DMS153 (cell line): ENCODE data around the gene CX3CL1.
"Not testable (repeated sequence)": the region's sequence is repeated elsewhere in the genome, so short reads cannot be mapped to it uniquely, and the experiment has no call there.

Experiments
- DNase-seq: peaks from one replicate; lab custom pipeline; 2025; lab: John Stamatoyannopoulos, UW

CX3CL1 gene

DNA sequence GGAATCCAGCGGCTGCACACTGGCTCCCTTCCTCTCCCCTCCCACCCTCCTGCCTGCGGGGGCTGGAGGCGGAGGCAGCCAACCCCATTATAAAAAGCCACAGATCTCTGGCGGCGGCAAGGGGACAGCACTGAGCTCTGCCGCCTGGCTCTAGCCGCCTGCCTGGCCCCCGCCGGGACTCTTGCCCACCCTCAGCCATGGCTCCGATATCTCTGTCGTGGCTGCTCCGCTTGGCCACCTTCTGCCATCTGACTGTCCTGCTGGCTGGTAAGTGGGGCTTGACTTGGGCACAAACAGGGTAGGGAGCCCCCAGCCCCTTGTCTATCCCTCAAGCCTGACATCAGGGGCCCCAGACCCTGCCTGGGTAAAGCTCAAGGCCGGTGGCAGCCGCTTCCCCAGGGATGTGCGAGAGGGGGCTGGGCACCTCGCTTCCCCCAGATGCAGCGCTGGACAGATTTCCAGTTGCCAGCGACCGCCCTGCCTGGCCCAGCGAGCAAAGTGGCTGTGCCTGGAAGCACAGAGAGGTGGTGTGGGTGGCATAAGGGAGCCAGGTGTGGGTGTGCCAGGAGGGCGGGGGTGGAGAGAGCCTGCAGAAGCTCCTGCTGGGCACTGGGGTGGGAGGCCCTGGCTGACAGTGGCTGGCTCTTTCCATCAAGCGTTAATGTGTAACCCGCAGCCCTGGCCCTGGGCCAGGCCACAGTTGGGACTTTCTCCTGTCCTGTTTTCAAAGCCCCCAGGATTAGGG, at the start of gene CX3CL1:
Gene CX3CL1 (plus strand): TSS at position 119 of the 745 bp plus-strand sequence. CDS start 79 bp downstream, at position 198.
- DNase-seq, result no peak

DNA sequence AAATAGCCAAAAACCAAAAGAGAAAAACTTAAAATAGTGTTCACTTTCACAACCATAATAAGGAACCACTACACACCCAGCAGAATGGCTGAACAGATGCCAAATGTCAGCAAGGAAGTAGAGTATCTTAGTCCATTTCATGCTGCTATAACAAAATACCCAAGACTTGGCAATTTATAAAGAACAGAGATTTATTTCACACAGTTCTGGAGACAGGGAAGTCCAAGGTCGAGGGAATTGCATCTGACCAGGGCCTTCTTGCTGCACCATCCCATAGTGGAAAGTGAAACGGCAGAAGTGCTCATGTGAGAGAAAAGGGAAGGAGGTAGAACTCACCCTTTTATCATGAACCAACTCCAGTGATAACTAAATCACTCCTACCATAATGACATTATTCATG, 47.5 kb upstream of the CX3CL1 start:
- no peak for DNase-seq

DNA sequence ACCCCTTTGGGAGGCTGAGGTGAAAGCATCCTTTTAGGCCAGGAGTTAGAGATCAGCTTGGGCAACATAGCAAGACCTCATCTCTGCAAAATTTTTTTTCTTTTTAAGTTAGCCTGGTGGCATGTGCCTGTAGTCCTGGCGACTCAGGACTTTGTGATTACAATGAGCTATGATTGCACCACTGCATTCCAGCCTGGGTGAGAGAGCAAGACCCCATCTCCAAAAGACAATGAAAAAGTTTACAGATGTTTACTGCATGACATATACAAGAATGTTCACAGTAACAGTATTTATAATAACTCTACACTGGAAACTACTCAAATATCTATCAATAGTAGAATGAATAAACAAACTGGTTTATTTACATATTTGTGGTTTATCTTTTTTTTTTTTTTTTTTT, 46.8 kb upstream of the CX3CL1 start:
- DNase-seq, result no peak

DNA sequence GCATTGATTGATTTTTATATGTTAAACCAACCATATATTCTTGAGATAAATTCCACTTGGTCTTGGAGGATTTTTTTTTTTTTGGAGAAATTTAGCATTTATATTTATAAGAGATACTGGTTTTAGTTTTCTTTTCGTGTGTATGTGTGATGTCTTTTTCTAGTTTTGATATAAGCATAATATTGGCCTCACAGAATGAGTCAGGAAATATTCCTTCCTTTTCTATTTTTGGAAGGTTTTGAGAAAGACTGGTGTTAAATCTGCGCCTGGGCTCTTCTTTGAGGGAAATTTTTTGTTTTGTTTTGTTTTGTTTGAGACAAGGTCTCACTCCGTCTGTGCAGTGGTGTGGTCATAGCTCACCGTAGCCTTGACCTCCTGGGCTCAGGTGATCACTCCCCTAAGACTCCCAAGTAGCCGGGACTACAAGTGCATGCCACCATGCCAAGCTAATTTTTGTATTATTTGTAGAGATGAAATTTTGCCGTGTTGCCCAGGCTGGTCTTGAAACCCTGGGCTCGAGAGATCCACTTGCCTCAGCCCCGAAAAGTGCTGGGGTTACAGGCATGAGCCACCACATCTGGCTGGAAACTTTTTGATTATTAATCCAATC, 42.5 kb upstream of the CX3CL1 start:
- no peak for DNase-seq

DNA sequence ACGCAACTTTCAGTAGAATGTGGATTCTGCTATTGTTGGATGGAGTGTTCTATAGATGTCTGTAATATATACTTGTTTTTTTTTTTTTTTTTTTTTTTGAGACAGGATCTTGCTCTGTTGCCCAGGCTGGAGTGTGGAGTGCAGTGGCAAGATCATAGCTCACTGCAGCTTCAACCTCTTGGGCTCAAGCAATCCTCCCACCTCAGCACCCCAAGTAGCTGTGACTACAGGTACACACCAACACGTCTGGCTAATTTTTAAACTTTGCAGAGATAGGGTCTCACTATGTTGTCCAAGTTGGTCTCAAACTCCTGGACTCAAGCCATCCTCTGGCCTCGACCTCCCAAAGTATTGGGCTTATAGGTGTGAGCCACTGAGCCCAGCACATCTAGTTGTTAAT, 40.9 kb upstream of the CX3CL1 start:
- no peak for DNase-seq

DNA sequence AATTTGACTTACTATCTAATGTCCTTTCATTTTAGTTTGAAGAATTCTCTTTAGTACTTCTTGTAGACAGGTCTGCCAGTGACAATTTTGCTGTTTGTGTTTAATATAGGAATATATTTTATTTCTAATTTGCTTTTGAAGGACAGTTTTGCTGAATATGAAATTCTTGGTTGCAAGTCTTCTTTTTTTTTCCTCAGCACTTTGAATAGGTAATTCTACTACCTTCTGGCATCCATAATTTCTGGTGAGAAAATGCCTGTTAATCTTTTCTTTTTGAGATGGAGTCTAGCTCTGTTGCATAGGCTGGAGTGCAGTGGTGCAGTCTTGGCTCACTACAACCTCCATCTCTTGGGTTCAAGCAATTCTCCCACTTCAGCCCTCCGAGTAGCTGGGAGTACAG, 38.9 kb upstream of the CX3CL1 start:
- no peak for DNase-seq

DNA sequence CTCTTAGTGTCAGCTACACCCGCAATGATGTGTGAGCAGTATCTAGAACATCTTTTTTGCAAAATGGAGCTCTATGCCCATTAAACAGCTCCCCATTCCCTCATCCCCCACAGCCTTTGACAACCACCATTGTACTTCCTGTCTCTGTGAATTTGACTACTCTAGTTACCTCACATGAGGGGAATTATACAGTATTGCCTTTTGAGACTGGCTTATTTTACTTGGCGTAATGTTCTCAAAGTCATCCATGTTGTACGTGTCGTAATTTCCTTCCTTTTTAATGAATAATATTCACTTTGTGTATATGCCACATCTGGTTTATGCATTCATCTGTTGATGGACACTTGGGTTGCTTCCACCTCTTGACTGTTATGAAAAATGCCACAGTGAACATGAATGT, 36.9 kb upstream of the CX3CL1 start:
- no peak for DNase-seq

DNA sequence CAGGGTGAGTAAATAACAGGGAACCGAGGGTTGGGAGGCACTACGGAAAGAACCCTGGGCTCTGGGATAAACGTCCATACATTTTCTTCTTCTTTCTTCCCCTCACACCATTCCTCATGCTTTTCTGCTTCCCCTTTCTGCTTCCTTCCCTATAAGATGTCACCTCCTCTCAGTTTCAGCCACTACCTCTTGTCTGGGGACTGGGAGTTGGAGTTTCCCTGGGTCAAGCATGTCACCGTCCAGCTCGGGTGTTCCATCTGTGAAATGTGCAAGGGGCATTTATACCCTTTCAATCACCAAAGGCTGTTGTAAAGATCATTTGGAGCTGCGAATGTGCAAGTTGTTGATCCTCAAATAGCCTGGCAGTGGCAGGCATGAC, 31.2 kb upstream of the CX3CL1 start:
- DNase-seq, result no peak

DNA sequence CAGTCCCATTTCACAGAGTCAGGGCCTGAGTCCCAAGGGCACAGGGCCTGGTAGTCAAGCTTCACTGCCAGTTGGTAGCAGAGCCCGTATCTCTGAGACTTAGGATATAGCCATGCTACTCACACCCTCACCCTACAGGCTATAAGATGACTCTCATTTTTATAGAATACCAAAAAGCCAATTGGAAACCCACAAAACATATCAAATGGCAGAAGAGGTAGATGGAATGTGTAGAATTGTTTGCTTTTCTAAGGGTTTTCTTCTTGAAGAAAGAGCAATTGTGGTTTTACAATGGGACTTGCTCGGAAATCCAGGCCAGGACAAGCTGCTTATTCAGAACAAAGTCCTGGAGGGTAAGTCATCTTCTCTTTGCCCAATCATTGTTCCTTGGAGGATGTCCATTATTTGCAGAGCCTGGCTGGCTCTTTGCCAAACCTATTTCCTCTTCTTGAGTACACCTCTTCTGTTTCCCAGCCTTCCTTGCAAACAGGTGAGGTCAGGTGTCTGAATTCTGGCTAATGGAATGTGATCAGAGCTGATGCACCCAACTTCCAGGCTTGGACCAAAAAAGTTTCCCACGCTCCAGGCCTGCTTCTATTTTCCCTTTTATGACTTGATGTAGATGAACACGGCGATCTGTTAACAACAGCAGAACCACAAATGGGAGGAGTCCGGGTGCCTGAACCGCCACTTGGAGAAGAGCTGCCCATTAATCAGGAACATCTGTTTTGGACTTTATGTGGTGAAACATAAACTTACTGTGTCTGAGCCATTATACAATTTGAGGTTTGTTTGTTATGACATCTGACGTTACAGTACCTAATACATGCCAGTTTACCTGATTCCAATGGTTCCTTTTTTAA, 30.6 kb upstream of the CX3CL1 start:
- DNase-seq, result no peak

DNA sequence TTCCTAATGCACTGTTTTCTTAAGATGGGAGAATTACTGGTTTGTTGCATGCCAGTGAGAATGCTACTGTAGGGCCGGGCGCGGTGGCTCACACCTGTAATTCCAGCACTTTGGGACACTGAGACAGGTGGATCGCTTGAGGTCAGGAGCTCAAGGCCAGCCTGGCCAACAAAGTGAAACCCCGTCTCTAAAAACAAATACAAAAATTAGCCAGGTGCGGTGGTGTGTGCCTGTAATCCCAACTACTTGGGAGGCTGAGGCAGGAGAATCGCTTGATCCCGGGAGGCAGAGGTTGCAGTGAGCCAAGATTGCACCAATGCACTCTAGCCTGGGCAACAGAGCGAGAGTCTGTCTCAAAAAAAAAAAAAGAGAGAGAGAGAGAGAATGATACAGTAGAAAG, 29.7 kb upstream of the CX3CL1 start:
- DNase-seq, result not testable (repeated sequence)

DNA sequence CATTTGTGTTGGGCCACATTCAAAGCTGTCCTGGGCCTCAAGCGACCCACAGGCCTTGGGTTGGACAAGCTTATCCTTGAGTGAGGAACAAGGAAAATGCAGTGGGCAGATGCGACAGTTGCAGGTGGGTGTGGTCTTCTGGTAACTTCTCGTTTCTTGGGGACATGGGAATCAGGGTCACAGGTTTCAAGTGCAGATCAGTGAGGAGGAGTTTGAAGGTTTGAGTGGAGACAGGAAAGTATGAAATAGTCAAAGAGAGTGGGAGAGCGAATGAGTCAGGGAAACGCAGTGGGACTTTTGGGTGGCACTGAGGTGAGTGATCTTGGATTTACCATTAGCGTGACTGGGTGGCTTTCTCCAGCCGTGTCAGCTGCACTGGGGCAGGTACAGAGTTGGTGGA, 29.1 kb upstream of the CX3CL1 start:
- no peak for DNase-seq

DNA sequence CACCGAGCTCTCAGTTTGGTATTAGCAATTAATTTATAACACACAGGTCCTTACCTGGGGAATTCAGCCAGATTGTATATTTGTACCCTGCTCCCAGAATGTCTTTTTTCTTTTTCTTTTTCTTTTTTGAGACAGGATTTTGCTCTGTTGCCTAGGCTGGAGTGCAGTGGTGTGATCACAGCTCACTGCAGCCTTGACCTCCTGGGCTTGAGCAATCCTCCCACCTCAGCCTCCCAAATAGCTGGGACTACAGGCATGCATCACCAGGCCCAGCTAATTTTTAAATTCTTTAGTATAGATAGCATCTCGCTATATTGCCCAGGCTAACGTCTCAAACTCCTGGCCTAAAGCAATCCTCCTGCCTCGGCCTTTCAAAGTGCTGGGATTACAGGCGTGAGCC, 28.2 kb upstream of the CX3CL1 start:
- not testable (repeated sequence) for DNase-seq

DNA sequence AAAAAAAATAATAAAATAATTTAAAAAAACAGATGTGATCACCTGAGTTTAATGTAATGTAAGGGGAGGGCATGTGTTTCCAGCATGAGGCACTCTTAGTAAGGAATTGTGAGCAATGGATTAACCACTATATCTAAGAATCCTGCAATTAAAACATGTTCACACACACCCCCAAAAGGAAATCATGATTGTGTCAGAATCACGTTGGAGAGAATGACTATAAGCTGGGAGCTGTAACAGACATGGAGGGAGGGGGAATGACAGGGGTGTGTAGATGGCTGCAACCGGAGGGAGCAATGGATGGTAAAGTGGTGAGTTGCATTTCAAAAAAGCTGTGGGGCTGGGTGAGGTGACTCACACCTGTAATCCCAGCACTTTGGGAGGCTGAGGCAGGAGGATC, 27.3 kb upstream of the CX3CL1 start:
- no peak for DNase-seq

DNA sequence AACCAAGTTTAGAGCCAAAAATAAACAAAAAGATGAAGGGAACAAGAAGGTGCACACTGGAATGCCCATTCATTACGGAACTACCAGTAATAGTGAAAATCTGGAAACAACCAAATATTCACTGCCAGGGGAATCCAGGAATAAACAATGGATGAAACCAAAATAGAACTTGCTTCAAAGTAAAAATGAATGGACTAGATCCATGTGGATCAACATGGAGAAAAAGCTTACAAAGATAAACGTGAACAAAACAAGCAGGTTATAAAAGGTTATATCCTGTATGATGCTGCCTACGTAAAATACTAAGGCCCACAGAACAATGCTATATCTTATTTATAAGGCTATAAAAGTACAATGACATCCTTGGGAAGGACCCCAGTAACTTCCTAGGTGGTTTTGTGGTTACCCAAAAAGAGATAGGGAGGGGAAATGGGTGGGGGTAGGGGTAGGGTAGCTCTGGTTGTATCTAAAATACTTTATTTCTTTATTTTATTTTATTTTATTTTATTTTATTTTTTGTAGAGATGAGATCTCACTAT, 26.6 kb upstream of the CX3CL1 start:
- no peak for DNase-seq

DNA sequence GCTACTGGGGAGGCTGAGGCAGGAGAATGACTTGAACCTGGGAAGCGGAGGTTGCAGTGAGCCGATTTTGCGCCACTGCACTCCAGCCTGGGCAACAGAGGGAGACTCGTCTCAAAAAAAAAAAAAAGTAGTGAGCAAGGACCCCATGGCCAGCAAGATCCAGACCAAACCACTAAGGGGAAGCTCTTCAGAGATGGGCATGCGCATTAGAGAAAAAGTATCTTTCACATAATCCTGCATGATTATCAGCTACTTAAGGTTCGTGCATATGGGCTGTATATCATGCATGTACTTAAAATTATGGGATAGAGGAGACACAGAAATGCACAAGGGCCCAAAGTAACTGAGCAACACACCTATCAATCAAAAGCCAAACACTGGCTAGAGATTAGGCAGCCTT, 24.4 kb upstream of the CX3CL1 start:
- DNase-seq, result no peak

DNA sequence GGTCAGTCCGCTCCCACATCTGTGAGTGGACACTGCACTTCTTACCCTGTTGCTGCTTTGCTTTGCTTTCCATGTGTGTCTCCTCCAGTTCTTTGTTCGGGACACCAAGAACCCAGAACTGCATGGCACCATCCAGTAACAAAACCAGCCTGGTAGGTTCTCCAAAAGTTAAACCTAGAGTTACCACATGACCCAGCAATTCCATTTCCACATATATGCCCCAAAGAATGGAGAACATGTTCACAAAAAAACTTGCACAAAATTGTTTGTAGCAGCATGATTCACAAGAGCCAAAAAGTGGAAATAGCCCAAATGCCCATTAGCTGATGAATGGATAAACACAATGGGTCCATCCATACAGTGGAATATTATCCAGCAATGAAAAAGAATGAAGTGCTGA, 24.0 kb upstream of the CX3CL1 start:
- DNase-seq, result no peak

DNA sequence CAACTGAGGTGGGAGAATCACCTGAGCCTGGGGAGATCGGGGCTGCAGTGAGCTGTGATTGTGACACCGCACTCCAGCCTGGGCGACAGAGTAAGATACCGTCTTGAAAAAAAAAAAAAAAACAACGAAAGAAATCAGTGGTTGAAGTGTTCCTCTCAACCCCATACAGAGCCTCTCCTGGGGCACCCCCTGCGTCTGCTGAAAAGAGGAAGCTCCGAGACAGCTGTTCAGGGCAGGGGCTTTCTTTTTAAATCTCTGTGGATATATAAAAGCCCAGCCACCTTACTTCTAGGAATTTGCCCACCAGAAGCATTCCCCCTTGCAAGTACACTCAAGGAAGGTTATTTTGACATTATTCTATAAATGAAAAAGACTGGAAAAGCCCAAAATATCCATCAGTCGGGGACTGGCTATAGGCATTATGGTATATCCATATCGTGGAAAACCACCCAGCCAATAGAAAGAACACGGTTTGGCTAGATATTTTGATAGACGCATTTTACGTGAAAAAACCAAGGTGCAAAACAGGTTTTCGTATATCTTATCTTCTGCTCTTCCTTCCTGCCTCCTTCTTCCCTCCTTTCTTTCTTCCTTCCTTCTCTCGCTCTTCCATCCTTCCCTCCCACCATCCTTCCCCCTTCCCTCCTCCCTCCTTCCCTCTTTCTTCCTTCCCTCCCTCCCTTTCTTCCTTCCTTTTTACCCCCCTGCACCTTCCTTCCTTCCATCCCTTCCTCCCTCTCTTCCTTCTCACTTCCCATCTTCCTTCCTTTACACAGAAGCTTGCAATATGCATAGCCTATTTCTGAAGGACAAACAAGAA, 22.9 kb upstream of the CX3CL1 start:
- DNase-seq, result no peak

DNA sequence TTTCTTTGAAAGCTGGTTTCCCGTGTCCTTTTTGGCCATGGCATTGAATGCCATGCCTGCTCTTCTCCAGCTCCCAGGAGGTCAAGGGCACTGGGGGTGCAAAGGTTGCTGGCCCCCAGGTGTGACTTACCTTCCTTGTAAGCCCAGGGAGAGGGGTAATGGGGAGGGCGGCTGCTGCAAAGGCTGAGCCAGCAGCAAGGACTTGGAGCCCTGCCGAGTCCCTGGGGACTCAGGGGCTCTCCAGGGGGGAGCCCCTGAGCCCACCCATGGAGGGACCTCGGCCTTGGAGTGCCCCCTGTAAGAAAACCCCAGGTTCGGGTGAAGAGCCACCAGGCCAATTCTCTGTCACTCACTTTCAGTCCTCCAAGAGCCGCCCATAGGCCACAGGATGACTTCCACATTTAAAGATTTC, 19.6 kb upstream of the CX3CL1 start:
- no peak for DNase-seq

DNA sequence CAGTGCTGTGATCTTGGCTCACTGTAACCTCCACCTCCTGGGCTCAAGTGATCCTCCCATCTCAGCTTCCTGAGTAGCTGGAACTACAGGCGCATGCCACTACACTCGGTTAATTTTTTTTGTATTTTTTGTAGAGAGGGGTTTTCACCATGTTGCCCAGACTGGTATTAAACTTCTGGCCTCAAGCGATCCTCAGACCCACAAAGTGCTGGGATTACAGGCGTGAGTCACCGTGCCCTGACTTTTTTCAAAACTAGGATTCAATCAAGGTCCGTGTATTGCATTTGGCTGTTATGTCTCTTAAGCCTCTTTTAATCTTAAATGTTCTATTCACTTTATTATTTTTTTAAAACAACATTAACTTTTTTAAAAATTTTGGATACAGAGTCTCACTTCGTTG, 18.0 kb upstream of the CX3CL1 start:
- DNase-seq, result no peak

DNA sequence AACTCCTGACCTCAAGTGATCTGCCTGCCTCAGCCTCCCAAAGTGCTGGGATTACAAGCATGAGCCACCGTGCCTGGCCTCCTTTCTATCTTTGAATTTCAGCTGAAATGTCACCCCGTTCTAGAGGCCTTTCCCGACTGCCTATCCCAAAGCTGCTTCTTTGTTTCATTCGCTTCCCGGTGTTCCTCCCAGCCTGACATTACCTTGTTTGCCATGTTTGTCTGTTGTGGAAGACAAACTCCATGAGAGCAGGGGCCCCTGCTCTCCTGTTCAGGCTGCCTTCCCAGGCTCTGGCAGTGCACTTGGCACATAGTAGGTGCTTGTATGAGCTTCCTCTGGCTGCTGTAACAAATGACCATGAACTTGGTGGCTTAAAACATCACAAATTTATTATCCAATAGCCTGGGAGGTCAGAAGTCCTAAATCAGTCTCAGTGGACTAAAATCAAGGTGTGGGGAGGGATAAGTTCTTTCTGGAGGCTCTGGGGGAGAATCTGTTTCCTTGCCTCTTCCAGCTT, 16.3 kb upstream of the CX3CL1 start:
- no peak for DNase-seq

DNA sequence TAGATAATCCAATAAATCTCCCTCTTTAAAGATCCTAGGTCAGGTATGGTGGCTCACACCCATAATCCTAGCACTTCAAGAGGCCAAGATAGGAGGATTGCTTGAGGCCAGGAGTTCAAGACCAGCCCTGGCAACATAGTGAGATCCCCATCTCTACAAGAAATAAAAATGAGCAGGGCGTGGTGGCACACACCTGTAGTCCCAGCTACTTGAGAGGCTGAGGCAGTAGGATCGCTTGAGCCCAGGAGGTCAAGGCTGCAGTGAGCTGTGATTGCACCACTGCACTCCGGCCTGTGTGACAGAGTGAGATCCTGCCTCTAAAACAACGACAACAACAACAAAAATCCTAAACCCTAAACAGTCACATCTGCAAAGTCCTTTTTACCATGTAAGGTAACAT, 15.7 kb upstream of the CX3CL1 start:
- DNase-seq, result no peak
